GM12878 (cell line): ENCODE measurements around the gene ZBTB24. TPM values are rescaled to one million over a fixed set of nuclear protein-coding genes. Genes with fewer than 3 reads are reported as not detected.

Experiments
- ATAC-seq: fragments of 200-7000 bp; cut with Tn5 transposase; 3 replicates; pipeline ENCODE4 v1.9.1; 2020; ENCODE audit warnings: mild to moderate bottlenecking, moderate library complexity
- BruUV-seq: library from RNA; stranded (reverse); fragments of 400-500 nt; replicated peaks from 2 replicates; lab custom pipeline; 2021; lab: Mats Ljungman, UMichigan
- CTCF ChIA-PET: fragments of 300-600 bp; sonication (Branson Sonifier 250); formaldehyde crosslinking; extraction: SDS; loops from one replicate; lab custom pipeline; 2021; ENCODE audit warnings: inconsistent platforms; lab: Yijun Ruan, JAX
- POLR2A ChIA-PET: fragments of 350-600 bp; formaldehyde crosslinking; extraction: SDS; loops from one replicate; lab custom pipeline; 2021; ENCODE audit warnings: inconsistent platforms; lab: Charles Lee
- RAD21 ChIA-PET: fragments of 300-600 bp; sonication (Branson Sonifier 250); formaldehyde crosslinking; loops from one replicate; lab custom pipeline; 2023; ENCODE audit warnings: antibody characterized with exemption; ENCODE audit not compliant: unreplicated experiment; lab: Charles Lee
- SMC1A ChIA-PET: fragments of 300-600 bp; sonication (Branson Sonifier 250); formaldehyde crosslinking; loops from one replicate; lab custom pipeline; 2023; ENCODE audit not compliant: unreplicated experiment, uncharacterized antibody; lab: Charles Lee
- DNase-seq: peaks from one replicate; pipeline ENCODE4 v3.0.0-alpha.2; 2011; ENCODE audit warnings: low read depth, low spot score
- FAIRE-seq: peaks from 3 replicates; lab custom pipeline; 2011; peaks lifted over from hg19 to GRCh38; lab: Jason Lieb, UNC
- H2AFZ ChIP-seq: 2 replicates; pipeline ENCODE4 v1.6.0; 2011; ENCODE audit warnings: low read depth, low read length, control low read depth; ENCODE audit not compliant: control insufficient read depth
- H3K27ac ChIP-seq: 2 replicates; pipeline ENCODE4 v1.5.1; 2011; ENCODE audit warnings: control low read depth; ENCODE audit not compliant: control insufficient read depth, insufficient read depth
- H3K27me3 ChIP-seq, 2 experiments: replicated peaks in 1 of 2; 2 replicates each; pipeline versions ENCODE4 v1.6.0 to v1.6.1; 2011; ENCODE audit warnings: low read length in 1 of 2; ENCODE audit not compliant: control insufficient read depth in 2 of 2, insufficient read depth in 2 of 2
- H3K36me3 ChIP-seq, 2 experiments: 2 replicates each; pipeline ENCODE4 v1.5.1; 2011; ENCODE audit warnings: low read length in 1 of 2; ENCODE audit not compliant: control insufficient read depth in 2 of 2, insufficient read depth in 2 of 2
- H3K4me1 ChIP-seq: 2 replicates; pipeline ENCODE4 v1.6.1; 2011; ENCODE audit warnings: mild to moderate bottlenecking, low read length, moderate library complexity, mixed read lengths; ENCODE audit not compliant: control insufficient read depth, insufficient read depth
- H3K4me2 ChIP-seq: 2 replicates; pipeline ENCODE4 v1.6.0; 2011; ENCODE audit warnings: control low read depth; ENCODE audit not compliant: control insufficient read depth, insufficient read depth
- H3K4me3 ChIP-seq: fragments of 200-600 bp; sonication (generic); 2 replicates; pipeline ENCODE4 v1.5.1; 2016
- H3K79me2 ChIP-seq: 2 replicates; pipeline ENCODE4 v1.6.0; 2011; ENCODE audit warnings: low read length; ENCODE audit not compliant: control insufficient read depth, insufficient read depth
- H3K9ac ChIP-seq: 2 replicates; pipeline ENCODE4 v1.8.0; 2011; ENCODE audit warnings: low read length, control low read depth, mixed read lengths; ENCODE audit not compliant: control insufficient read depth, insufficient read depth
- H3K9me3 ChIP-seq: replicated peaks from 3 replicates; pipeline ENCODE4 v1.5.1; 2011; ENCODE audit warnings: mild to moderate bottlenecking, low read length; ENCODE audit not compliant: control insufficient read depth, insufficient read depth
- H4K20me1 ChIP-seq: 2 replicates; pipeline ENCODE4 v1.6.0; 2011; ENCODE audit not compliant: control insufficient read depth, insufficient read depth
- ASH2L ChIP-seq: fragments of 300-600, 200-600 bp; sonication (generic); IDR thresholded peaks from 2 replicates; pipeline ENCODE4 v1.6.1; 2017; ENCODE audit warnings: low read depth, mild to moderate bottlenecking, borderline replicate concordance
- ESRRA ChIP-seq: IDR thresholded peaks from 2 replicates; pipeline ENCODE4 v1.6.1; 2012; ENCODE audit warnings: mild to moderate bottlenecking, low read length, improper control_type of control experiment
- FOXK2 ChIP-seq: fragments of 450-650 bp; IDR thresholded peaks from 2 replicates; pipeline ENCODE4 v1.6.1; 2017; ENCODE audit warnings: mild to moderate bottlenecking, moderate library complexity
- IKZF1 ChIP-seq: fragments of 450-650 bp; conservative IDR thresholded peaks from 2 replicates; pipeline ENCODE4 v1.6.1; 2017; ENCODE audit warnings: antibody characterized with exemption, mild to moderate bottlenecking
- MEF2A ChIP-seq: IDR thresholded peaks from 2 replicates; pipeline ENCODE4 v1.6.1; 2011; ENCODE audit warnings: low read depth, mild to moderate bottlenecking, low read length, moderate library complexity; ENCODE audit not compliant: insufficient read depth
- RBBP5 ChIP-seq: fragments of 200-600 bp; sonication (generic); conservative IDR thresholded peaks from 2 replicates; pipeline ENCODE4 v1.6.1; 2016
- RELA ChIP-seq: fragments of 450-650 bp; IDR thresholded peaks from 2 replicates; pipeline ENCODE4 v1.8.0; 2014; ENCODE audit warnings: borderline replicate concordance; ENCODE audit not compliant: partially characterized antibody
- SMAD1 ChIP-seq: fragments of 450-650 bp; IDR thresholded peaks from 2 replicates; pipeline ENCODE4 v1.6.1; 2018; ENCODE audit warnings: mild to moderate bottlenecking, low read depth; ENCODE audit not compliant: partially characterized antibody
- SREBF2 ChIP-seq: IDR thresholded peaks from 2 replicates; pipeline ENCODE4 v1.6.1; 2012; ENCODE audit warnings: mild to moderate bottlenecking, low read length
- TCF12 ChIP-seq: IDR thresholded peaks from 2 replicates; pipeline ENCODE4 v1.6.1; 2011; ENCODE audit warnings: low read depth, mild to moderate bottlenecking, low read length
- TCF7 ChIP-seq: IDR thresholded peaks from 2 replicates; pipeline ENCODE4 v1.6.1; 2014; ENCODE audit warnings: antibody characterized with exemption, borderline replicate concordance
- WRNIP1 ChIP-seq: IDR thresholded peaks from 2 replicates; pipeline ENCODE4 v1.6.1; 2011; ENCODE audit warnings: low read depth, low read length, improper control_type of control experiment, borderline replicate concordance
- WGBS: methylation state at CpG from one replicate; pipeline ENCODE4 v1.1.6; 2016; ENCODE audit warnings: low lambda C conversion rate; ENCODE audit not compliant: insufficient replicate concordance, insufficient coverage; ENCODE audit errors: missing lambda C conversion rate; 5-methylcytosine and 5-hydroxymethylcytosine counted together
- in situ Hi-C: fragments of 300-500 bp; cut with MboI; formaldehyde crosslinking; loops from 9 replicates; pipeline ENCODE4 v1.14.3; 2018; ENCODE audit warnings: mixed read lengths
- intact Hi-C: fragments of 100-400 bp; cut with micrococcal nuclease; formaldehyde crosslinking; loops from one replicate; pipeline ENCODE4 v1.14.2; 2022; ENCODE audit not compliant: unreplicated experiment
- polyA plus RNA-seq, 11 experiments: library from polyadenylated mRNA; depleted of rRNA in 4 of 11; unstranded in 6 of 11; stranded (reverse) in 5 of 11; fragments of >200 nt; fragmentation: Nextera tagmentation in 4 of 11; fragmentation: Illumina TruSeq in 1 of 11; extraction: Ambion mirVana in 4 of 11; extraction: Trizol in 1 of 11; gene quantifications; 1 replicate in 1 of 11; 2 replicates in 10 of 11; pipeline versions ENCODE4 v1.2.1 to v1.2.3, GENCODE V29; 2011 to 2016; ENCODE audit warnings: inconsistent platforms in 2 of 11, missing spikeins in 2 of 11, low read depth in 1 of 11
- total RNA-seq, 4 experiments: library from RNA; depleted of rRNA in 3 of 4; stranded (reverse); fragments of >200 nt in 3 of 4; fragmentation: Illumina TruSeq in 1 of 4; extraction: Trizol in 1 of 4; gene quantifications; 2 replicates each; pipeline versions ENCODE4 v1.2.1 to v1.2.3, GENCODE V29; 2013 to 2021
- TF ChIP-seq, protein P1 (sequence below): fragments of 450-650 bp; IDR thresholded peaks from 2 replicates; pipeline ENCODE4 v1.6.1; 2018; ENCODE audit warnings: mild to moderate bottlenecking, low read depth, moderate library complexity; ENCODE audit not compliant: partially characterized antibody
- TF ChIP-seq, protein P2 (sequence below): IDR thresholded peaks from 2 replicates; pipeline ENCODE4 v1.6.1; 2012; ENCODE audit warnings: low read depth, low read length, improper control_type of control experiment

Gene ZBTB24
- total and polyA plus RNA-seq, 10 of the 15 experiments (the other 5 are each of a cell fraction or from before 2014, with no cell fraction given) = 2.9 to 17.7 (median 8.5) TPM

DNA sequence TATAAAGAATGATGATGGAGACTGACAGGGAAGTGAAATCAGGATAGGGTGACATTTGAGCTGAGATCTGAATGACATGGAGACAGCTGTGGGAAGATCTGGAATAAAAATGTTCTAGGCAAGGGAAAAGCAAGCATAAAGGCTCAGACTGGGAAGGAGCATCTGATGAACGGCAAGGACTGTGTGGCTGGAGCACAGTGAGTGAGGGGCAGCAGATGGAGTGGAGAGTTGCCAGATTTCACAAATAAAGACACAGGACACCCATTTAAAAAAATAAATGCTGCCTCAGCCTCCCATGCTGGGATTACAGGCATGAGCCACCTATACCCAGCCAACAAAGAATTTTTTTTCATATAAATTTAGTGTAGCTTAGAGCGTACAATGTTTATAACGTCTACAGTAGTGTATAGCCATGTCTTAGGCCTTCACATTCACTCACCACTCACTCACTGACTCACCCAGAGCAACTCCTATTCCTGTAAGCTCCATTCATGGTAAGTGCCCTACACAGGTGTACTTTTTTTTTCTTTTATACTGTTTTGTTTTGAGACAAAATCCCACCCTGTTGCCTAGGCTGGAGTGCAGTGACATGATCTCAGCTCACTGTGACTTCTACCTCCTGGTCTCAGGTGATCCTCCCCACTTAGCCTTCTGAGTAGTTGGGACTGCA is 2.4 kb upstream of the ZBTB24 start:
- Histone ChIP-seq H3K4me1 (no peaks in the 10 kb centered on the region; the same call in 1 of the 2 replicates), H2AFZ (no peak overlapping the region), H3K9ac (no peak overlapping the region), H3K27me3 (no peaks in the 10 kb centered on the region), H3K9me3 (no peaks in the 10 kb centered on the region), H3K4me3 (no peak overlapping the region), H4K20me1 (no peaks in the 10 kb centered on the region), H3K79me2 (peaks cover 25% of the 10 kb centered on the region), H3K36me3 (peaks cover 0 to 15% of the 10 kb centered on the region in 2 experiments; a peak in 1 of 4 replicates), H3K4me2 (no peak overlapping the region), H3K27ac (no peak overlapping the region)
- SMC1A ChIA-PET = interaction anchor here (1.5 to 1.6 kb wide), 2 partner anchors 8 to 10 kb away, joined by 3 to 4 read pairs; no protein-coding TSS in a partner anchor
- RAD21 ChIA-PET = interaction anchor here (0.6 kb wide), 1 partner anchor 861 kb away, joined by 3 read pairs; no protein-coding TSS in a partner anchor
- FAIRE-seq (no peak), DNase-seq (no peak), ATAC-seq (no peak)
- in situ Hi-C loops = no loop called here
- WGBS = 50% methylated on average over 3 of the region's 3 CpGs
- CTCF ChIA-PET = interaction anchor here (0.7 to 1.3 kb wide), 4 partner anchors 11 to 554 kb away, joined by 3 to 4 read pairs (median 3); no protein-coding TSS in a partner anchor
- no TSS peak for BruUV-seq
- POLR2A ChIA-PET = interaction anchor here (9.3 kb wide), 1 partner anchor 26 kb away, joined by 132 read pairs; the partner anchor contains the start of gene MICAL1
- intact Hi-C loops = no loop called here
- no peak for TF ChIP-seq TCF12
- no peak for TF ChIP-seq FOXK2
- TF ChIP-seq, protein P1, sequence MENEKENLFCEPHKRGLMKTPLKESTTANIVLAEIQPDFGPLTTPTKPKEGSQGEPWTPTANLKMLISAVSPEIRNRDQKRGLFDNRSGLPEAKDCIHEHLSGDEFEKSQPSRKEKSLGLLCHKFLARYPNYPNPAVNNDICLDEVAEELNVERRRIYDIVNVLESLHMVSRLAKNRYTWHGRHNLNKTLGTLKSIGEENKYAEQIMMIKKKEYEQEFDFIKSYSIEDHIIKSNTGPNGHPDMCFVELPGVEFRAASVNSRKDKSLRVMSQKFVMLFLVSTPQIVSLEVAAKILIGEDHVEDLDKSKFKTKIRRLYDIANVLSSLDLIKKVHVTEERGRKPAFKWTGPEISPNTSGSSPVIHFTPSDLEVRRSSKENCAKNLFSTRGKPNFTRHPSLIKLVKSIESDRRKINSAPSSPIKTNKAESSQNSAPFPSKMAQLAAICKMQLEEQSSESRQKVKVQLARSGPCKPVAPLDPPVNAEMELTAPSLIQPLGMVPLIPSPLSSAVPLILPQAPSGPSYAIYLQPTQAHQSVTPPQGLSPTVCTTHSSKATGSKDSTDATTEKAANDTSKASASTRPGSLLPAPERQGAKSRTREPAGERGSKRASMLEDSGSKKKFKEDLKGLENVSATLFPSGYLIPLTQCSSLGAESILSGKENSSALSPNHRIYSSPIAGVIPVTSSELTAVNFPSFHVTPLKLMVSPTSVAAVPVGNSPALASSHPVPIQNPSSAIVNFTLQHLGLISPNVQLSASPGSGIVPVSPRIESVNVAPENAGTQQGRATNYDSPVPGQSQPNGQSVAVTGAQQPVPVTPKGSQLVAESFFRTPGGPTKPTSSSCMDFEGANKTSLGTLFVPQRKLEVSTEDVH = no peak
- TF ChIP-seq MEF2A = no peak
- no peak for TF ChIP-seq SMAD1
- no peak for TF ChIP-seq SREBF2
- no peak for TF ChIP-seq TCF7
- no peak for TF ChIP-seq WRNIP1
- TF ChIP-seq RELA = no peak
- TF ChIP-seq ASH2L = no peak
- TF ChIP-seq, protein P2, sequence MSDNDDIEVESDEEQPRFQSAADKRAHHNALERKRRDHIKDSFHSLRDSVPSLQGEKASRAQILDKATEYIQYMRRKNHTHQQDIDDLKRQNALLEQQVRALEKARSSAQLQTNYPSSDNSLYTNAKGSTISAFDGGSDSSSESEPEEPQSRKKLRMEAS = no peak
- TF ChIP-seq ESRRA = no peak
- TF ChIP-seq IKZF1 = no peak
- no peak for TF ChIP-seq RBBP5
